ENCODE results near the gene PTPRE.

Gene PTPRE

GRCh38 chr10:128071417-128071782 is 164.5 kb downstream of the PTPRE start:
- no peak for DNase-seq (ENCODE audit: low read depth in 2 of 2)

GRCh38 chr10:128072046-128072445 is 165.1 kb downstream of the PTPRE start:
- DNase-seq (ENCODE audit: low read depth in 2 of 2): no peak

GRCh38 chr10:128072941-128073645 is 166.2 kb downstream of the PTPRE start:
- no peak for DNase-seq (ENCODE audit: low read depth in 2 of 2)

- no peak for DNase-seq (ENCODE audit: low read depth in 2 of 2)
Observed at GRCh38 chr10:128073890-128074289, 167.0 kb downstream of the PTPRE start.

- no peak for DNase-seq (ENCODE audit: low read depth in 2 of 2)
Observed at GRCh38 chr10:128074589-128074988, 167.7 kb downstream of the PTPRE start.

- DNase-seq (ENCODE audit: low read depth in 2 of 2): no peak
Observed at GRCh38 chr10:128077155-128077875, 170.4 kb downstream of the PTPRE start.

- DNase-seq (ENCODE audit: low read depth in 2 of 2): no peak
Observed at GRCh38 chr10:128078136-128078969, 171.4 kb downstream of the PTPRE start.

- DNase-seq (ENCODE audit: low read depth in 2 of 2): no peak
Observed at GRCh38 chr10:128080231-128080630, 173.3 kb downstream of the PTPRE start.

GRCh38 chr10:128080641-128081040 is 173.7 kb downstream of the PTPRE start:
- DNase-seq (ENCODE audit: low read depth in 2 of 2): no peak

GRCh38 chr10:128081222-128081621 is 174.3 kb downstream of the PTPRE start:
- no peak for DNase-seq (ENCODE audit: low read depth in 2 of 2)

GRCh38 chr10:128081720-128082119 is 174.8 kb downstream of the PTPRE start:
- no peak for DNase-seq (ENCODE audit: low read depth in 2 of 2)

GRCh38 chr10:128083191-128083895 is 176.4 kb downstream of the PTPRE start:
- no peak for DNase-seq (ENCODE audit: low read depth in 2 of 2)

- DNase-seq (ENCODE audit: low read depth in 2 of 2): no peak
Observed at GRCh38 chr10:128084364-128084763, 177.5 kb downstream of the PTPRE start.

GRCh38 chr10:128084991-128085390 is 178.1 kb downstream of the PTPRE start:
- DNase-seq (ENCODE audit: low read depth in 2 of 2): no peak

- no peak for DNase-seq (ENCODE audit: low read depth in 2 of 2)
Observed at GRCh38 chr10:128086003-128086863, 179.3 kb downstream of the PTPRE start.

GRCh38 chr10:128087146-128087883 is 180.4 kb downstream of the PTPRE start:
- no peak for DNase-seq (ENCODE audit: low read depth in 2 of 2)

GRCh38 chr10:128087884-128088709 is 181.2 kb downstream of the PTPRE start:
- DNase-seq (ENCODE audit: low read depth in 2 of 2): no peak

- no peak for DNase-seq (ENCODE audit: low read depth in 2 of 2)
Observed at GRCh38 chr10:128091636-128092210, 184.8 kb downstream of the PTPRE start.

- DNase-seq (ENCODE audit: low read depth in 2 of 2): no peak
Observed at GRCh38 chr10:128092454-128092853, 185.6 kb downstream of the PTPRE start.

Measured in stimulated activated CD4-positive, alpha-beta T cell treated with anti-CD3 and anti-CD28 coated beads, Interleukin-4, amount 100 ng/mL, for 48 hours (primary cell).